GM12878 (cell line): ENCODE data around the gene AMPH. TPM values are rescaled to one million over a fixed set of nuclear protein-coding genes. Genes with fewer than 3 reads are reported as not detected.

Experiments
- ATAC-seq: fragments of 200-7000 bp; cut with Tn5 transposase; 3 replicates; pipeline ENCODE4 v1.9.1; 2020; ENCODE audit warnings: mild to moderate bottlenecking, moderate library complexity
- BruUV-seq: library from RNA; stranded (reverse); fragments of 400-500 nt; replicated peaks from 2 replicates; lab custom pipeline; 2021; lab: Mats Ljungman, UMichigan
- CTCF ChIA-PET: fragments of 300-600 bp; sonication (Branson Sonifier 250); formaldehyde crosslinking; extraction: SDS; loops from one replicate; lab custom pipeline; 2021; ENCODE audit warnings: inconsistent platforms; lab: Yijun Ruan, JAX
- POLR2A ChIA-PET: fragments of 350-600 bp; formaldehyde crosslinking; extraction: SDS; loops from one replicate; lab custom pipeline; 2021; ENCODE audit warnings: inconsistent platforms; lab: Charles Lee
- RAD21 ChIA-PET: fragments of 300-600 bp; sonication (Branson Sonifier 250); formaldehyde crosslinking; loops from one replicate; lab custom pipeline; 2023; ENCODE audit warnings: antibody characterized with exemption; ENCODE audit not compliant: unreplicated experiment; lab: Charles Lee
- SMC1A ChIA-PET: fragments of 300-600 bp; sonication (Branson Sonifier 250); formaldehyde crosslinking; loops from one replicate; lab custom pipeline; 2023; ENCODE audit not compliant: unreplicated experiment, uncharacterized antibody; lab: Charles Lee
- DNase-seq: peaks from one replicate; pipeline ENCODE4 v3.0.0-alpha.2; 2011; ENCODE audit warnings: low read depth, low spot score
- FAIRE-seq: peaks from 3 replicates; lab custom pipeline; 2011; peaks lifted over from hg19 to GRCh38; lab: Jason Lieb, UNC
- H2AFZ ChIP-seq: 2 replicates; pipeline ENCODE4 v1.6.0; 2011; ENCODE audit warnings: low read depth, low read length, control low read depth; ENCODE audit not compliant: control insufficient read depth
- H3K27ac ChIP-seq: 2 replicates; pipeline ENCODE4 v1.5.1; 2011; ENCODE audit warnings: control low read depth; ENCODE audit not compliant: control insufficient read depth, insufficient read depth
- H3K27me3 ChIP-seq, 2 experiments: replicated peaks in 1 of 2; 2 replicates each; pipeline versions ENCODE4 v1.6.0 to v1.6.1; 2011; ENCODE audit warnings: low read length in 1 of 2; ENCODE audit not compliant: control insufficient read depth in 2 of 2, insufficient read depth in 2 of 2
- H3K36me3 ChIP-seq, 2 experiments: 2 replicates each; pipeline ENCODE4 v1.5.1; 2011; ENCODE audit warnings: low read length in 1 of 2; ENCODE audit not compliant: control insufficient read depth in 2 of 2, insufficient read depth in 2 of 2
- H3K4me1 ChIP-seq: 2 replicates; pipeline ENCODE4 v1.6.1; 2011; ENCODE audit warnings: mild to moderate bottlenecking, low read length, moderate library complexity, mixed read lengths; ENCODE audit not compliant: control insufficient read depth, insufficient read depth
- H3K4me2 ChIP-seq: 2 replicates; pipeline ENCODE4 v1.6.0; 2011; ENCODE audit warnings: control low read depth; ENCODE audit not compliant: control insufficient read depth, insufficient read depth
- H3K4me3 ChIP-seq: fragments of 200-600 bp; sonication (generic); 2 replicates; pipeline ENCODE4 v1.5.1; 2016
- H3K79me2 ChIP-seq: 2 replicates; pipeline ENCODE4 v1.6.0; 2011; ENCODE audit warnings: low read length; ENCODE audit not compliant: control insufficient read depth, insufficient read depth
- H3K9ac ChIP-seq: 2 replicates; pipeline ENCODE4 v1.8.0; 2011; ENCODE audit warnings: low read length, control low read depth, mixed read lengths; ENCODE audit not compliant: control insufficient read depth, insufficient read depth
- H3K9me3 ChIP-seq: replicated peaks from 3 replicates; pipeline ENCODE4 v1.5.1; 2011; ENCODE audit warnings: mild to moderate bottlenecking, low read length; ENCODE audit not compliant: control insufficient read depth, insufficient read depth
- H4K20me1 ChIP-seq: 2 replicates; pipeline ENCODE4 v1.6.0; 2011; ENCODE audit not compliant: control insufficient read depth, insufficient read depth
- BACH1 ChIP-seq: fragments of 450-650 bp; IDR thresholded peaks from 2 replicates; pipeline ENCODE4 v1.6.1; 2017; ENCODE audit warnings: mild to moderate bottlenecking, borderline replicate concordance
- GATAD2B ChIP-seq: fragments of 450-650 bp; conservative IDR thresholded peaks from 2 replicates; pipeline ENCODE4 v1.6.1; 2017; ENCODE audit warnings: low read depth, mild to moderate bottlenecking, moderate library complexity
- HCFC1 ChIP-seq: fragments of 150-350 bp; IDR thresholded peaks from 2 replicates; pipeline ENCODE4 v1.6.1; 2014; ENCODE audit warnings: low read length
- JUNB ChIP-seq: IDR thresholded peaks from 2 replicates; pipeline ENCODE4 v1.6.1; 2016; ENCODE audit warnings: antibody characterized with exemption, mild to moderate bottlenecking
- MTA2 ChIP-seq: fragments of 450-650 bp; IDR thresholded peaks from 2 replicates; pipeline ENCODE4 v1.6.1; 2016; ENCODE audit warnings: low read depth, mild to moderate bottlenecking, moderate library complexity
- NFXL1 ChIP-seq: fragments of 450-650 bp; IDR thresholded peaks from 2 replicates; pipeline ENCODE4 v1.6.1; 2017; ENCODE audit warnings: antibody characterized with exemption, mild to moderate bottlenecking, borderline replicate concordance
- RELA ChIP-seq: fragments of 450-650 bp; IDR thresholded peaks from 2 replicates; pipeline ENCODE4 v1.8.0; 2014; ENCODE audit warnings: borderline replicate concordance; ENCODE audit not compliant: partially characterized antibody
- SUPT20H ChIP-seq: IDR thresholded peaks from 2 replicates; pipeline ENCODE4 v1.6.1; 2011; ENCODE audit warnings: low read depth, mild to moderate bottlenecking, low read length, moderate library complexity, borderline replicate concordance; ENCODE audit not compliant: control insufficient read depth
- YBX1 ChIP-seq: fragments of 450-650 bp; IDR thresholded peaks from 2 replicates; pipeline ENCODE4 v1.6.1; 2016; ENCODE audit warnings: antibody characterized with exemption
- WGBS: methylation state at CpG from one replicate; pipeline ENCODE4 v1.1.6; 2016; ENCODE audit warnings: low lambda C conversion rate; ENCODE audit not compliant: insufficient replicate concordance, insufficient coverage; ENCODE audit errors: missing lambda C conversion rate; 5-methylcytosine and 5-hydroxymethylcytosine counted together
- in situ Hi-C: fragments of 300-500 bp; cut with MboI; formaldehyde crosslinking; loops from 9 replicates; pipeline ENCODE4 v1.14.3; 2018; ENCODE audit warnings: mixed read lengths
- intact Hi-C: fragments of 100-400 bp; cut with micrococcal nuclease; formaldehyde crosslinking; loops from one replicate; pipeline ENCODE4 v1.14.2; 2022; ENCODE audit not compliant: unreplicated experiment
- polyA plus RNA-seq, 11 experiments: library from polyadenylated mRNA; depleted of rRNA in 4 of 11; unstranded in 6 of 11; stranded (reverse) in 5 of 11; fragments of >200 nt; fragmentation: Nextera tagmentation in 4 of 11; fragmentation: Illumina TruSeq in 1 of 11; extraction: Ambion mirVana in 4 of 11; extraction: Trizol in 1 of 11; gene quantifications; 1 replicate in 1 of 11; 2 replicates in 10 of 11; pipeline versions ENCODE4 v1.2.1 to v1.2.3, GENCODE V29; 2011 to 2016; ENCODE audit warnings: inconsistent platforms in 2 of 11, missing spikeins in 2 of 11, low read depth in 1 of 11
- total RNA-seq, 4 experiments: library from RNA; depleted of rRNA in 3 of 4; stranded (reverse); fragments of >200 nt in 3 of 4; fragmentation: Illumina TruSeq in 1 of 4; extraction: Trizol in 1 of 4; gene quantifications; 2 replicates each; pipeline versions ENCODE4 v1.2.1 to v1.2.3, GENCODE V29; 2013 to 2021
- TF ChIP-seq, protein P1 (sequence below): IDR thresholded peaks from 2 replicates; pipeline ENCODE4 v1.6.1; 2011; ENCODE audit warnings: borderline replicate concordance, low read depth, mild to moderate bottlenecking, moderate library complexity, mixed read lengths, low read length; ENCODE audit not compliant: insufficient read depth; ENCODE audit errors: extremely low read length
- TF ChIP-seq, protein P2 (sequence below): IDR thresholded peaks from 2 replicates; pipeline ENCODE4 v1.6.1; 2012; ENCODE audit warnings: low read length, inconsistent platforms
- TF ChIP-seq, protein P3 (sequence below): fragments of 150-350 bp; IDR thresholded peaks from 2 replicates; pipeline ENCODE4 v1.6.1; 2014; ENCODE audit warnings: mild to moderate bottlenecking, low read depth, low read length

AMPH gene
- total and polyA plus RNA-seq, 10 of the 15 experiments (the other 5 are each of a cell fraction or from before 2014, with no cell fraction given) = 0.03 to 0.24 (median 0.08) TPM; not detected in 2

DNA sequence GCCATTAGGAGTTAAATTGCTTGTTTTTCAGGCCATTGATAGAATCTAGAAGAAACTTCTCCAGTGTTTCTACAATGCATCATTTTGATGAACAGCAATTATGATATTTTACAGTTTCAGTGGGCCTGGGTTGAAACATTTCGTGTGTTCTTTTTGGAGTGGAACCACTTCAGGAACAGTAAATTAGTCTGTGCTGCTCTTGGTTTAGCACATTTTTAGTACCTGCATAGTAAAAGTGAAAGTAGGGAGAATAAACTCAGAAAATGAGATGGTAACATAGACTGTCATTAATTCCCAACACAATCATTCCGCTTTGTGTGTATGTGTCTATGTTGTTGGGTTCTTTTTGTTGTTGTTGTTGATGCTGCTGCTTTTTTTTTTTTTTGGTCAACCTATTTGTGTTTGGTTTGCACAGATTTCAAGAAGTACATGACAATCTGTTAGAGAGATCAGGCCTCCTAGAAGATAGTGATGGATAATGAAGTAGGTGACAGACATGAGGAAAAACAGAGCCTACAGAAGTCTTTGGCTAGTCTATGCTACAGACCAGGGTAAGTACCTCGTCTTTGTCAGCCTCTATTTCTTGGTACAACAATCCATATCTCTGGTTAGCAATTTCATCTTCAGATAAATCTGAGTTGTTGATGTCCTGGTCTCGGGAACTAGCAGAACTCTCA is 203.8 kb downstream of the AMPH start:
- peak; percentile 30; the same call in 1 of the 2 replicates for TF ChIP-seq MTA2
- no peak for TF ChIP-seq HCFC1
- TF ChIP-seq NFXL1 = no peak
- TF ChIP-seq, all 136 proteins: peak for 1
- BruUV-seq = no TSS peak
- ChIA-PET RAD21 (no interaction called here), CTCF (no interaction called here), SMC1A (no interaction called here), POLR2A (no interaction called here)
- DNase-seq = no peak
- intact Hi-C loops = no loop called here
- no peak for FAIRE-seq
- Histone ChIP-seq H3K9me3 (no peaks in the 10 kb centered on the region; the same call in 2 of the 3 replicates), H3K4me1 (no peaks in the 10 kb centered on the region), H3K36me3 (no peaks in the 10 kb centered on the region), H3K27ac (no peak overlapping the region), H3K79me2 (no peaks in the 10 kb centered on the region), H2AFZ (no peak overlapping the region), H3K9ac (no peak overlapping the region), H4K20me1 (no peaks in the 10 kb centered on the region), H3K4me3 (no peak overlapping the region), H3K4me2 (no peak overlapping the region), H3K27me3 (no peaks in the 10 kb centered on the region)
- whole genome bisulfite sequencing = 9% methylated on average over 4 of the region's 4 CpGs
- in situ Hi-C loops = no loop called here
- peak; percentile 27; the same call in 1 of the 3 replicates for ATAC-seq

DNA sequence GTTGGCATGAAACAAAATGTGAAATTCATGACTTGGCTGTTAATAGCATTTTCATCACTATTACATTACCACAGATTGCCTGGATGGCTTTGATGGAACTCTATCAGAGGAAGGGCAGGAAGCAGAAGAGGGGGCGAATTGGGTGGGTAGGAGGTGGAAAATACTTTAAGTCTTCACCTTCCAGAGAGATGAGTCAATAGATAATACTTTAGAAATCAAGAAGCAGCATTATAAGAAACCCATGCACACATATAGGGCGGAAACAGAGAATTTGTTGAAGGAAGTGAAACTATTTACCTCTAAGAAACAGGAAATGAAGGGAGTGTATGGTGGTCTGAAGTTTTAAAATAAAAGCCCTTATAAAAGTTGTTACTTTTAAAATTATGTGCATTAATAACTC is 205.7 kb downstream of the AMPH start:
- RAD21 ChIA-PET = no interaction called here
- no TSS peak for BruUV-seq
- H3K27me3 ChIP-seq = no peaks in the 10 kb centered on the region; a peak in 1 of 4 replicates
- no peak overlapping the region for H3K4me3 ChIP-seq
- no peak for FAIRE-seq
- no peak overlapping the region for H3K4me2 ChIP-seq
- no peak overlapping the region for H3K27ac ChIP-seq
- no peaks in the 10 kb centered on the region; the same call in 2 of the 3 replicates for H3K9me3 ChIP-seq
- H3K9ac ChIP-seq = no peak overlapping the region
- H3K36me3 ChIP-seq = no peaks in the 10 kb centered on the region
- no peaks in the 10 kb centered on the region for H3K79me2 ChIP-seq
- TF ChIP-seq RELA = no peak
- TF ChIP-seq YBX1 = no peak
- TF ChIP-seq JUNB = no peak
- TF ChIP-seq SUPT20H = no peak
- TF ChIP-seq GATAD2B = no peak
- no peak for TF ChIP-seq BACH1
- TF ChIP-seq, protein P1, sequence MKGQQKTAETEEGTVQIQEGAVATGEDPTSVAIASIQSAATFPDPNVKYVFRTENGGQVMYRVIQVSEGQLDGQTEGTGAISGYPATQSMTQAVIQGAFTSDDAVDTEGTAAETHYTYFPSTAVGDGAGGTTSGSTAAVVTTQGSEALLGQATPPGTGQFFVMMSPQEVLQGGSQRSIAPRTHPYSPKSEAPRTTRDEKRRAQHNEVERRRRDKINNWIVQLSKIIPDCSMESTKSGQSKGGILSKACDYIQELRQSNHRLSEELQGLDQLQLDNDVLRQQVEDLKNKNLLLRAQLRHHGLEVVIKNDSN = no peak
- TF ChIP-seq, protein P2, sequence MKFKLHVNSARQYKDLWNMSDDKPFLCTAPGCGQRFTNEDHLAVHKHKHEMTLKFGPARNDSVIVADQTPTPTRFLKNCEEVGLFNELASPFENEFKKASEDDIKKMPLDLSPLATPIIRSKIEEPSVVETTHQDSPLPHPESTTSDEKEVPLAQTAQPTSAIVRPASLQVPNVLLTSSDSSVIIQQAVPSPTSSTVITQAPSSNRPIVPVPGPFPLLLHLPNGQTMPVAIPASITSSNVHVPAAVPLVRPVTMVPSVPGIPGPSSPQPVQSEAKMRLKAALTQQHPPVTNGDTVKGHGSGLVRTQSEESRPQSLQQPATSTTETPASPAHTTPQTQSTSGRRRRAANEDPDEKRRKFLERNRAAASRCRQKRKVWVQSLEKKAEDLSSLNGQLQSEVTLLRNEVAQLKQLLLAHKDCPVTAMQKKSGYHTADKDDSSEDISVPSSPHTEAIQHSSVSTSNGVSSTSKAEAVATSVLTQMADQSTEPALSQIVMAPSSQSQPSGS = no peak
- TF ChIP-seq, protein P3, sequence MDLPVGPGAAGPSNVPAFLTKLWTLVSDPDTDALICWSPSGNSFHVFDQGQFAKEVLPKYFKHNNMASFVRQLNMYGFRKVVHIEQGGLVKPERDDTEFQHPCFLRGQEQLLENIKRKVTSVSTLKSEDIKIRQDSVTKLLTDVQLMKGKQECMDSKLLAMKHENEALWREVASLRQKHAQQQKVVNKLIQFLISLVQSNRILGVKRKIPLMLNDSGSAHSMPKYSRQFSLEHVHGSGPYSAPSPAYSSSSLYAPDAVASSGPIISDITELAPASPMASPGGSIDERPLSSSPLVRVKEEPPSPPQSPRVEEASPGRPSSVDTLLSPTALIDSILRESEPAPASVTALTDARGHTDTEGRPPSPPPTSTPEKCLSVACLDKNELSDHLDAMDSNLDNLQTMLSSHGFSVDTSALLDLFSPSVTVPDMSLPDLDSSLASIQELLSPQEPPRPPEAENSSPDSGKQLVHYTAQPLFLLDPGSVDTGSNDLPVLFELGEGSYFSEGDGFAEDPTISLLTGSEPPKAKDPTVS = no peak
- TF ChIP-seq, all 136 proteins: peak for 0
- in situ Hi-C loops = no loop called here
- POLR2A ChIA-PET = no interaction called here
- intact Hi-C loops = no loop called here
- CTCF ChIA-PET = no interaction called here
- H2AFZ ChIP-seq = no peak overlapping the region
- SMC1A ChIA-PET = no interaction called here
- DNase-seq (no peak), ATAC-seq (peak; percentile 44; the same call in 2 of the 3 replicates)
- 0% methylated on average over 2 of the region's 2 CpGs for WGBS
- no peaks in the 10 kb centered on the region for H3K4me1 ChIP-seq
- H4K20me1 ChIP-seq = no peaks in the 10 kb centered on the region
